Neural progenitor cell (in vitro differentiated cells): ENCODE measurements around the gene DHTKD1.

Experiments
- EZH2phosphoT487 ChIP-seq: fragments of 200-600 bp; sonication (generic); IDR thresholded peaks from 2 replicates; pipeline ENCODE4 v1.6.1; 2017; ENCODE audit warnings: antibody characterized with exemption
- TF ChIP-seq, protein P1 (sequence below): fragments of 200-600 bp; sonication (generic); IDR thresholded peaks from 2 replicates; pipeline ENCODE4 v1.5.1; 2017; ENCODE audit warnings: antibody characterized with exemption, mild to moderate bottlenecking

DNA sequence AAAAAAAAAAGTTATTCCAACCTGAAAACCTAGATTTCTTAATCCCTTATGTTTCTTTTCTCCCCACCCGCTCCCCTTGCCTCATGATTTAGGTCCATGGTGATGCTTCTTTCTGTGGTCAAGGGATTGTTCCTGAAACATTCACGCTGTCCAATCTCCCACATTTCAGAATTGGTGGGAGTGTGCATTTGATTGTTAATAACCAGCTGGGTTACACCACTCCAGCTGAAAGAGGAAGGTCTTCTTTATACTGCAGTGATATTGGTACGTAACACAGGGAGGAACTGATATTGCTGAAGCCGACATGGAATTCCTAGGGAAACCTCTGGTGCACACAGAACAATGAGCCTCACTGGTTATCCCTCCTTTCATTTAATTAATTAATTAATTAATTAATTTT is 22.7 kb downstream of the DHTKD1 start:
- TF ChIP-seq, protein P1, sequence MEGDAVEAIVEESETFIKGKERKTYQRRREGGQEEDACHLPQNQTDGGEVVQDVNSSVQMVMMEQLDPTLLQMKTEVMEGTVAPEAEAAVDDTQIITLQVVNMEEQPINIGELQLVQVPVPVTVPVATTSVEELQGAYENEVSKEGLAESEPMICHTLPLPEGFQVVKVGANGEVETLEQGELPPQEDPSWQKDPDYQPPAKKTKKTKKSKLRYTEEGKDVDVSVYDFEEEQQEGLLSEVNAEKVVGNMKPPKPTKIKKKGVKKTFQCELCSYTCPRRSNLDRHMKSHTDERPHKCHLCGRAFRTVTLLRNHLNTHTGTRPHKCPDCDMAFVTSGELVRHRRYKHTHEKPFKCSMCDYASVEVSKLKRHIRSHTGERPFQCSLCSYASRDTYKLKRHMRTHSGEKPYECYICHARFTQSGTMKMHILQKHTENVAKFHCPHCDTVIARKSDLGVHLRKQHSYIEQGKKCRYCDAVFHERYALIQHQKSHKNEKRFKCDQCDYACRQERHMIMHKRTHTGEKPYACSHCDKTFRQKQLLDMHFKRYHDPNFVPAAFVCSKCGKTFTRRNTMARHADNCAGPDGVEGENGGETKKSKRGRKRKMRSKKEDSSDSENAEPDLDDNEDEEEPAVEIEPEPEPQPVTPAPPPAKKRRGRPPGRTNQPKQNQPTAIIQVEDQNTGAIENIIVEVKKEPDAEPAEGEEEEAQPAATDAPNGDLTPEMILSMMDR: no peak
- TF ChIP-seq EZH2phosphoT487: no peak
